GM08714 (cell line): ENCODE data around the gene HOXB4.

Source experiments
- H3K4me3 ChIP-seq: fragments of 200-500 bp; sonication (Bioruptor generic); 2 replicates; pipeline ENCODE4 v1.5.1; 2014; ENCODE audit warnings: mild to moderate bottlenecking, low read length, inconsistent platforms
- ZNF274 ChIP-seq: IDR thresholded peaks from 2 replicates; pipeline ENCODE4 v1.6.1; 2012; ENCODE audit warnings: mild to moderate bottlenecking, low read depth, low read length

HOXB4 gene

GRCh38 chr17:48530208-48530886 lies 47.8 kb downstream of the HOXB4 start:
- TF ChIP-seq ZNF274 = no peak
- H3K4me3 ChIP-seq = no peak overlapping the region

DNA sequence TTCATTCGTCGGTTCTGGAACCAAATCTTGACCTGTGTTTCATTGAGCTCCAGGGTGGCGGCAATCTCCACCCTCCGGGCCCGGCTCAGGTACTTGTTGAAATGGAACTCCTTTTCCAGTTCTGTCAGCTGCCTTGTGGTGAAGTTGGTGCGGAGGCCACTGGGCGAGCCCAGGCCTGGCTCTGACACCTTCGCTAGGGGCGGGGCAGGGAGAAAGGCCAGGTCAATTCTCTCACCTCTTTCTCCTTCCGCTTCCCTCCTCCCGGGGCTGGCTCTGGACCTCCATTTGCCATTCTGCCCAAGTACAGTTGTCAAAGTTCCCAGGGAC lies 48.5 kb downstream of the HOXB4 start:
- no peak for TF ChIP-seq ZNF274
- H3K4me3 ChIP-seq = no peak overlapping the region

GRCh38 chr17:48528936-48529682 lies 49.0 kb downstream of the HOXB4 start:
- no peak for TF ChIP-seq ZNF274
- H3K4me3 ChIP-seq = no peak overlapping the region

DNA sequence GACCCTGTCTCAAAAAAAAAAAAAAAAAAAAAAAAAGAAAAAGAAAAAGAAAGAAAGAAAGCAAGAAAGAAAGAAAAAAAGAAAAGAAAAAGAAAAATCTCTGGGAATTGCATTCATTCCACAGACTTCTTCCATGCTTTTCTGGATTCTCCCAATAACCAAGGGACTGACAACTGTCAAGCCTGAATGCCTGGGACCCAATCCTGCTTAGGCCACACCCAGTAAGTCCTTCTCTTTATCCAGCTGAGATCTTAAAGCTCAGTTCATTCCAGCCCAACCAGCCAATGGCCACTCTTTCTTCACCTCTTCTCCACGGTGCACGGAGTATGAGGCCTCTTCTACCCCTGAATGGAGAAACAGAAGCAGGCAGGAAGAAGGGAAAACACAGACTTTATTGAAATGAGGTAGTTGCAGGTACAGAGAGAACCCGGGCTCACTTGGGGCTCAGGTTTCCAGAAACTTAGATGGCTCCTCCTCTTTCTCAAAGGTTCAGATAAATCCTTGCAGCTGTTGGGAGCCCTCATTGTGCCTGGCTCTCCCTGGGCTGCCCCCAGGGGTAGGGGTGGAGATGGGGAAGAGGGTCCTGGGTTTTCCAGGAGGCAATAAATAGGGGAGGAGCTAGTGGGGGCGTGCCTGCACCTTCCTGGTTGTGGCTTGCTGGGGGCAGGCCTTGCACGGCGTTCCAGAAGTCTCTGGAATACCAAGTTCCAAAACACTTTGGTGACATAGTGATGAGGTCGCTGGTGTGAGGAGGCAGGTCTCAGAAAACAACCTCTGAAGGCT lies 49.8 kb downstream of the HOXB4 start:
- TF ChIP-seq ZNF274 = no peak
- no peak overlapping the region for H3K4me3 ChIP-seq

GRCh38 chr17:48527547-48527932 lies 50.6 kb downstream of the HOXB4 start:
- TF ChIP-seq ZNF274 = no peak
- no peak overlapping the region for H3K4me3 ChIP-seq

DNA sequence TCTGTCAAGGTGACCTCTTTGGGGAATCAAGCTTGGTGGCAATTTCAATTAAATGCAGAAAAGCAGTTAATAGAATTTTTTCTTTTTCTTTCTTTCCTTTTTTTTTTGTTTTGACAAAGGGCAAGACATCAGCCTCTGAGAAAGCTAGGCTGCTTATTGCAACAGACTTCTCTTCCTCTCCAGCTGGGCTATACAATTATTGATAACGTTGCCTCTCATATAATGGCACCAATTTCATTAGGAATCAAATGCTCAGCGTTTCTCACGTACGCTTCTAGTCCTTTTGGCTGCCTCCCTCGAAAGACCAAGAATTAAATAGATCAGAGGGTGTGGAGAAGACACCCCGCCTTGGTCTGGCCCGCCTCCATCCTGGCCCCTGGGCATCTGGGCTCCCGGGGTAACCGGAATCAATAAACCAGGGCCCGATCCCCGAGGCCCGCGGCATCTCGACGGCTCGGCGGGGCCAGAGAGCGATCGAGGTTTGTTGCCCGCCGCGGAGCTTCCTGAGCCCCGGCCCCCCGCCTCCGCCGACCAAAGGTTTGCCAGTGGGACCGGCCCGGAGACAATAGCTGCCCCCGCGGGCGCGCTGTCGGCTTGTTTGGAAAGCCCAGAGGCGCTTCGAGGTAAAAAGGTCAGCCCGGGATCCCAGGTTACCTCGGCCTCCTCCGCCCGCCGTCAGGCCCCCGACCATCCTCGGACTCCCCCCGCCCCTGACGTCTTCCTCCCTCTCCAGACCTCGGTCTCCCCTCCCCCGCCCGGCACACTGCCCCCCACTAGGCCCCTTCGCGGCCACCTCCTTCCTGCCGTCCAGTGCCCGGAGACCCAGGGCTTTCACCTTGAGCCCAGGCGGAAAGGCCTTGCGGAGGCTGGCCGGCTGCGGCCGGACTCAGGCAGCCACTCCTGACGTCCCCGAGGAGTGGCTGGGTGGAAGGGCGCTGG lies 51.3 kb downstream of the HOXB4 start:
- no peak for TF ChIP-seq ZNF274
- no peak overlapping the region for H3K4me3 ChIP-seq
